Stimulated activated CD4-positive, alpha-beta T cell treated with anti-CD3 and anti-CD28 coated beads, TNF-alpha, amount 100 ng/mL, for 1 hour (primary cell): ENCODE results near the gene FGF7.
"Not testable (repeated sequence)": the region's sequence is repeated elsewhere in the genome, so short reads cannot be mapped to it uniquely, and the experiment has no call there.

Source experiments
- DNase-seq, 3 donors: peaks; one replicate each; pipeline ENCODE4 v3.0.0-alpha.2; 2020; ENCODE audit warnings: low read depth in 3 of 3, low spot score in 1 of 3

Gene FGF7

DNA sequence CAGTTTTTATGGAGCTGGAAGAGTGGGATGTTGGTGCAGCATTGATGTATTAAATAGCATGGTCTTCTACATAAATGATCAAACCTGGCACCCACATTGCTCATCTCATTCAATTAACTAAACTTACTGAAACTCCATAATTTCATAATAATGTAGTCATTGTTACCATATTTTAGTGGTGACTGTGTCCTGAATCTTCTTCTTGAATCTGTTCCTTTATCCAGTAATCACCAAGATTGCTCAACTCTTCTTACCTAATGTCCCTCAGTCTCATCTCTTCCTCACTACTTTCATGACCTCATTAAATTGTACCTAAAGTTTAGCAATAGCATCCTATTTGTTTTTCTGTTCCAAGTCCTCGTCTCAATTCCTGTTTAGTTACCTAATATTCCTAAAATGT, 69.8 kb downstream of the FGF7 start:
- DNase-seq = no peak

DNA sequence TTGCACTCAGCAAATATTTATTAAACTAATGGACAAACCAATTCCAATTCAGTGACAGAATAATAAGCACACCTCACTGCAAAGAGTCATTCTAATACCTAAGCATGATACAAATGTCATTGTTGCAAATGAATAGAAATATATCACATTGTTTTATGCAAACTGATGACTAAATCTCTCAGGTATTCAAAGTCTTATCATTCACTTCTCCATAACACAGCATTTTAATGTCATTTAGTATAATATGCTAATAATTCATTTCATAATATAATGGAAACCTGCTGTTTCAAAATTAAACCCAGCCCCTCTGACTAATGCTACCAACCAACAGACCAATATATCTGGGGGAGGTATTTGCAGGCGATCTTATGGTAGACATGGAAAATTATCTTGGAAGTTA, 71.8 kb downstream of the FGF7 start:
- no peak for DNase-seq

DNA sequence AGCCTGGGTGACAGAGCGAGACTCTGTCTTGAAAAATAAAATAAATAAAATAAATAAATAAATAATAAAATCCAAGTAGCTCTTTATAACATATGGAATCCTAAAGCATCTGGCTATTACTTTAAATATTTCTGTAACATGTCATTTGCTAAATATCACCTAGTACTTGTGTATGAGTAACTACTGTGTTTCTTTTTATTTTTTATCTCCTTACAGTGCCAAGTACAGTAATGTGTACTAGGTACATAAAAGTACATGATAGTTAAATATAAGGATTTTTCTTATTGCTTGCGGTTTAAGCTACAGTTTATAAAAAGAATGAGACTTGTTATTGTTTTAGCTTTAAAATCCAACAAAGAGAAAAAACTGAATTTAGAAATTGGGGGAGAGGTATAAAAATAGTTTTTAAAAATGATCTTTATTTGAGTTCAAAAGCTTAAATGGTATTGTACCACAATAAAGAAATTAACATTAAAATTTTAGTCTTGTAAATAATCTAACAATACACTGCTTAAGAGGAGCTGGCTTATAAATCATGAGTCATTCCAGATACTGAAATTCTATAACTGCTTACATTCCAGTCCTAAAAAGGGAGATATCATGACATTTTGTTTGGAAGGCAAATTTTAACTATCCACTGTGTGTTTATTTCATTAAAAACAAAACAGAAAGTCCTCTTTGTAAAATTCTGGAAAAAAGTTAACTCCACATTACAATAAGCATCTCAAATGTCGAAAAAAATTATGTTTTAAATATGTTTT, 73.1 kb downstream of the FGF7 start:
- no peak for DNase-seq

DNA sequence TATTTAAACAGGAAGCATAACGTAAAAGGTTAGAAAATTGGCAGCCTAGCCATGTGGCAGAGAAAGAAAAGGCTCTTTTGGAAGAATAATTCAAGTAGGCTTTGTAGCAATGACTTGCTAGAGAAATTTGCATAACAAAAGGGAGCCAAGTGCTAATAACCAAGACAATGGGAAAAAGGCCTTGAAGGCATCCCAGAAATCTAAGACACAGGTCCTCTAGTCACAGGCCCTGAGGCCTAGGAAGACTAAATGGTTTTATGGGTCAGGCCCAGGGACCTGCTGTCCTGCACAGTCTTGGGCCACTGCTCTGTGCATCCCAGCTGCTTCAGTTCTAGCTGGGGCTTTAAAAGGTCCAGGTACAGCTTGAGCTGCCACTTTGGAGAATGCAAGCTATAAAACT, 78.5 kb downstream of the FGF7 start:
- DNase-seq = no peak

DNA sequence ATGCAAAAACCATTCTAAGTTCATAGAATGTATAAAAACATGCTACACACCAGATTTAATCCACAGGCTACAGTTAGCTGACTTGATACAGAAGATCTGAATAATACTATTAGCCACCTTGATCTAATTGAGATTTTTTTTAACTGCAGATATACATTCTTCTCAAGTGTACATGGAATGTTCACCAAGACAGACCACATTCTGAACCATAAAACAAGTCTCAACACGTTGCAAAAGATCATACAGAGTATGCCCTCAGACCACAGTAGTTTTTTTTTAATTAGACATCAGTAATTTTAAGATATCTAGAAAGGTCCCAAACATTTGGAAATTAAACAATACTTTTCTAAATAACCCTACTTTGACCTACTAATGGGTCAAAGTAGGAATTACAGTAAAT, 83.3 kb downstream of the FGF7 start:
- no peak for DNase-seq

DNA sequence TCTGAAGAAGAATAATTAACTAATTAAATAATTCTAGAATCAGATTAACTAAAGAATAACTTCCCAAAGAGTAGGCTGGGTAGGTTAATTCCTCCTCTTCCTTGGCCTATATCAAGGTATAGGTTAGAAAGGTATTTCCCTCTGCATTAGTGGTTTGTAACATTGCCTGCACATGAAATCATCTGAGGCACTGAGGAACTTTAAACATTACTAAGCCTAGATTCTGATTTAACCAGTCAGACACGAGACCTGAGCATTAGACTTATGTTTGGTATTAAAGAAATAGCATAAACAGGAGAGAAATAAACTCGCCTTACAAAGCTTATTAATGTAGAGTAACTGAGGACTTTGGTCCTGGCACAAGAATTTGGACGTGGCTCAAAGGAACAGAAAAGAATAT, 84.2 kb downstream of the FGF7 start:
- DNase-seq = no peak

DNA sequence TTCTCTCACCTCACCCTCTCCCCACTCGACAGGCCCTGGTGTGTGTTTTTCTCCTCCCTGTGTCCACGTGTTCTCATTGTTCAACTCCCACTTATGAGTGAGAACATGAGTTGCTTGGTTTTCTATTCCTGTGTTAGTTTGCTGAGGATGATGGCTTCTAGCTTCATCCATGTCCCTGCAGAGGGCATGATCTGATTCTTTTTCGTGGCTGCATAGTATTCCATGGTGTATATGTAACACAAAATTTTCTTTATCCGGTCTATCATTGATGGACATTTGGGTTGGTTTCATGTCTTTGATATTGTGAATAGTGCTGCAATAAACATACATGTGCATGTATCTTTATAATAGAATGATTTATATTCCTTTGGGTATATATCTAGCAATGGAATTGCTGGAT, 89.7 kb downstream of the FGF7 start:
- DNase-seq = not testable (repeated sequence)

DNA sequence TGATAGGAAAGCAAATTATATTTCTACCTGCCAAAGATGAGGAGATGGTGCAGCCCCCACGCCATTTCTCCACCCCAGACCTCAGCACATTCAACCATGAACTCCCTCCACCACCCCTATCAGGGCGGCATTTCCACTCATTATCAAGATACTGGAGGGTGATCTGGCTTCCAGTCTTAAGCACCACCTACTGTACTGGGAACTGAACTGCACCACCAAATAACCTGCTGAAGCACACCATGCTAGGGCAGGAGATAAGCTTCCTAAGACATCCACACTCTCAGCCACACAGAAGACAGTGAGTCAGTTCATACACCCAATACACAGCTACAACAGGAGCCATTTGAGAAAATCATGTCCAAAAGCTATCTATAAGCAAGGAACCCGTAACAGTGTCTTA, 98.8 kb downstream of the FGF7 start:
- DNase-seq = no peak

DNA sequence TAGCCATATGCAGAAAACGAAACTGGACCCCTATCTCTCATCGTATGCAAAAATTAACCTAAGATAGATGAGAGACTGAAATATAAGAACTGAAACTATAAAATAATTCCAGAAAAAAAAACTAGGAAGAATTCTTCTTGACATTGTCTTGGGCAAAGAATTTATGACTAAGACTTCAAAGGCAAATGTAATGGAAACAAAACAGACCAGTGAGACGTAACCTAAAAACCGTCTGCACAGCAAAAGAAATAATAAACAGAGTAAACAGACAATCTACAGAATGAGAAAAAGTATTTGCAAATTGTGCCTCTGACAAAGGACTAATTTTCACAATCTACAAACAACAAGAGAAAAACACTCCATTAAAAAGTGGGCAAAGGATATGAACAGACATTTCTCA, 105.2 kb downstream of the FGF7 start:
- no peak for DNase-seq

DNA sequence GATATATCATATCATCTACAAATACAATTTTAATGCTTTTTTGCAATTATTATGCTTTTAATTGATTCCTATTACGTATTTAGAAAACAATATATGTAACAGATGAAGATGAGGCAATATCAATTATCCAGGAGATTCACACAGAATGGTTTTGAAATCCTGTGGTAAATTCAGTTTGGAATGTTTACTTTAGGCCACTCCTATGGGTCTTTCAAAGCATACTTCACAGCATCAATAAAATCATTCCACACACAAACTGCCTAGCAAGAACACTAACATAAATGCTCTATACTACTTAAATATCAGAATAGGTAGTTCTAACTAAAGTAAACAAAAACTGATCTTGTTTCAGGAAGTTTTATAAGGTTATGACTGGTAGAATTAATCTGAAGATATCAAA, 107.0 kb downstream of the FGF7 start:
- DNase-seq = no peak
